Gastrocnemius medialis (tissue), 4 donors: Measurements from ENCODE around the gene AUTS2.

Experiments
- POLR2A ChIP-seq, 2 donors: fragments of 450-650 bp; IDR thresholded peaks; one replicate each; pipeline ENCODE4 v1.6.1; 2017; ENCODE audit warnings: antibody characterized with exemption in 2 of 2, mild to moderate bottlenecking in 2 of 2, moderate library complexity in 2 of 2
- TF ChIP-seq, protein P1 (sequence below), 5 experiments: fragments of 450-650 bp in 3 of 5; fragments of 200-600 bp in 2 of 5; sonication (generic) in 2 of 5; IDR thresholded peaks in 4 of 5; conservative IDR thresholded peaks in 1 of 5; 1 replicate in 4 of 5; 2 replicates in 1 of 5; pipeline ENCODE4 v1.5.1; 2016 to 2019; ENCODE audit warnings: antibody characterized with exemption in 5 of 5, mild to moderate bottlenecking in 3 of 5, moderate library complexity in 3 of 5

DNA sequence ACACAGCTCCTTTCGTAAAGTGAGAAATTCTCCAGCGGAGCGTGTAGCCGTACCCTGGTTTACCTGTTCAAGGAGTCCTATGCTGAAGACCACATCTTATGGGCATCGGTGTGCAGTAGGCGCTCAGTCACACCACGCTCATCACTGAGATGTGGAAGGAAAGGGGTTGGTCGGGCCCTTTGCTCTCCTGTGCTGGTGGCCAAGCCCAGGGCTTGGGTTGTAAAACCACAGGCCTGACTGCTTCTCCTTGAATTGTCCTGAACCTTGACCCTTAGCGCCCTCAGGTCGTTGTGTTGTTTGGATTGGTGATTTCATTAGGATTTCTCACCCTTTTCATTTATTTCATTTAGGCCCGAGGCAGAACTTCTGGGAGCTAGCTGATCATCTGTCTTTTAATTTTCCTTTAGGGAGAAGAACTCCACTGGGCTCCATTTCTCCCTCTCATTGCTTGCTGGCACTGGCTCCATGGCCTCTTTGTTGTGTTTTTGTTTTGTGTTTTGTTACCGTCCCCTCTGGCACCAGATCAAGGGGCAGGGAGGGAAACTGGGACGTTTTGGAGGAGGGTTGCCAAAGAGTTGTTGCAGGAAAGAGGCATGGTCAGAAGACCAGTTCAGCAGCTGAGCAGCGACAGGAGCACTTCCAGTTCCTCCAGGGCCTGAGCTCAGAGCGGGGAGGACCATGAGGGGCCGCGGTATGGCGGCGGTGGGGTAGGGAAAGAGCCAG is 1022.2 kb downstream of the AUTS2 start:
- TF ChIP-seq, protein P1, sequence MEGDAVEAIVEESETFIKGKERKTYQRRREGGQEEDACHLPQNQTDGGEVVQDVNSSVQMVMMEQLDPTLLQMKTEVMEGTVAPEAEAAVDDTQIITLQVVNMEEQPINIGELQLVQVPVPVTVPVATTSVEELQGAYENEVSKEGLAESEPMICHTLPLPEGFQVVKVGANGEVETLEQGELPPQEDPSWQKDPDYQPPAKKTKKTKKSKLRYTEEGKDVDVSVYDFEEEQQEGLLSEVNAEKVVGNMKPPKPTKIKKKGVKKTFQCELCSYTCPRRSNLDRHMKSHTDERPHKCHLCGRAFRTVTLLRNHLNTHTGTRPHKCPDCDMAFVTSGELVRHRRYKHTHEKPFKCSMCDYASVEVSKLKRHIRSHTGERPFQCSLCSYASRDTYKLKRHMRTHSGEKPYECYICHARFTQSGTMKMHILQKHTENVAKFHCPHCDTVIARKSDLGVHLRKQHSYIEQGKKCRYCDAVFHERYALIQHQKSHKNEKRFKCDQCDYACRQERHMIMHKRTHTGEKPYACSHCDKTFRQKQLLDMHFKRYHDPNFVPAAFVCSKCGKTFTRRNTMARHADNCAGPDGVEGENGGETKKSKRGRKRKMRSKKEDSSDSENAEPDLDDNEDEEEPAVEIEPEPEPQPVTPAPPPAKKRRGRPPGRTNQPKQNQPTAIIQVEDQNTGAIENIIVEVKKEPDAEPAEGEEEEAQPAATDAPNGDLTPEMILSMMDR (IDR thresholded peaks at IDR 0.05 in 4 of 5, conservative IDR thresholded peaks at IDR 0.05 in 1 of 5) = no peak
- no peak for TF ChIP-seq POLR2A (IDR thresholded peaks at IDR 0.05)
